Keratinocyte (primary cell): Measurements from ENCODE around the gene RRP1.

Experiments
- EZH2 ChIP-seq: IDR thresholded peaks from one replicate; pipeline ENCODE4 v1.6.1; 2012; ENCODE audit warnings: inconsistent platforms, mild to moderate bottlenecking, low read length, moderate library complexity
- TF ChIP-seq, protein P1 (sequence below), 3 experiments: IDR thresholded peaks in 1 of 3; conservative IDR thresholded peaks in 1 of 3; optimal IDR thresholded peaks in 1 of 3; 2 replicates in 2 of 3; 3 replicates in 1 of 3; pipeline versions ENCODE3 to v1.5.1; 2011; ENCODE audit warnings: low read length in 3 of 3, mild to moderate bottlenecking in 3 of 3, moderate library complexity in 2 of 3, control low read depth in 1 of 3, inconsistent platforms in 1 of 3; ENCODE audit not compliant: insufficient read depth in 2 of 3; ENCODE audit errors: extremely low read depth in 1 of 3

DNA sequence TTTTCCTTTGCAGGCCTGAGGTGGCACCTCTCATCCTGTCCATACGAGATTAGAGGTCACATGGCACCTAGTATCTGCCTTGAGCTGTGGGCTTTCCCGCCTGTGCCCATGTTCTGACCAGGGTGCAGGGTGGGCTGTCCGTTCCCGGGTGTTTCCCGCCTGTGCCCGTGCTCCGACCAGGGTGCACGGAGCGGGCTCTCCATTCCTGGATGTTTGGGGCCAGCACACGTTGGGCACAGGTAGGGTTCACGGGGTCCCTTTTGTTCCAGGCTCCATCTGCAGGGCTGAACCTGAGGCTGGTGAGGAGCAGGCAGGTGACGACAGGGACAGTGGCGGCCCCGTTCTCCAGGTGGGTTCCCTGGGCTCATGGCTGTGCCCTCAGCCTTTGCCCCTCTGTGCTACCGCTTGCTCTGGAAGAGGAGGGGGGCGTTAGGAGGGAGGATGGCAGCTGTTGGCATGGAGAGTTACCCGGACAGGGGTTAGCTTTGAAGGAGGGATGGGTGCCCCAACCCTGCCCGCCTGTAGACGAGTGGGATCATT, 10.0 kb downstream of the RRP1 start:
- TF ChIP-seq, protein P1, sequence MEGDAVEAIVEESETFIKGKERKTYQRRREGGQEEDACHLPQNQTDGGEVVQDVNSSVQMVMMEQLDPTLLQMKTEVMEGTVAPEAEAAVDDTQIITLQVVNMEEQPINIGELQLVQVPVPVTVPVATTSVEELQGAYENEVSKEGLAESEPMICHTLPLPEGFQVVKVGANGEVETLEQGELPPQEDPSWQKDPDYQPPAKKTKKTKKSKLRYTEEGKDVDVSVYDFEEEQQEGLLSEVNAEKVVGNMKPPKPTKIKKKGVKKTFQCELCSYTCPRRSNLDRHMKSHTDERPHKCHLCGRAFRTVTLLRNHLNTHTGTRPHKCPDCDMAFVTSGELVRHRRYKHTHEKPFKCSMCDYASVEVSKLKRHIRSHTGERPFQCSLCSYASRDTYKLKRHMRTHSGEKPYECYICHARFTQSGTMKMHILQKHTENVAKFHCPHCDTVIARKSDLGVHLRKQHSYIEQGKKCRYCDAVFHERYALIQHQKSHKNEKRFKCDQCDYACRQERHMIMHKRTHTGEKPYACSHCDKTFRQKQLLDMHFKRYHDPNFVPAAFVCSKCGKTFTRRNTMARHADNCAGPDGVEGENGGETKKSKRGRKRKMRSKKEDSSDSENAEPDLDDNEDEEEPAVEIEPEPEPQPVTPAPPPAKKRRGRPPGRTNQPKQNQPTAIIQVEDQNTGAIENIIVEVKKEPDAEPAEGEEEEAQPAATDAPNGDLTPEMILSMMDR (optimal IDR thresholded peaks at IDR 0.05 in 1 of 3, IDR thresholded peaks at IDR 0.05 in 1 of 3, conservative IDR thresholded peaks at IDR 0.05 in 1 of 3; ENCODE audit: extremely low read depth in 1 of 3, insufficient read depth in 2 of 3, low read length in 3 of 3): no peak
- TF ChIP-seq EZH2: no peak
